ENCODE data around the gene DACH1.
"Not testable (repeated sequence)": the region's sequence is repeated elsewhere in the genome, so short reads cannot be mapped to it uniquely, and the experiment has no call there.

The DACH1 gene

DNA sequence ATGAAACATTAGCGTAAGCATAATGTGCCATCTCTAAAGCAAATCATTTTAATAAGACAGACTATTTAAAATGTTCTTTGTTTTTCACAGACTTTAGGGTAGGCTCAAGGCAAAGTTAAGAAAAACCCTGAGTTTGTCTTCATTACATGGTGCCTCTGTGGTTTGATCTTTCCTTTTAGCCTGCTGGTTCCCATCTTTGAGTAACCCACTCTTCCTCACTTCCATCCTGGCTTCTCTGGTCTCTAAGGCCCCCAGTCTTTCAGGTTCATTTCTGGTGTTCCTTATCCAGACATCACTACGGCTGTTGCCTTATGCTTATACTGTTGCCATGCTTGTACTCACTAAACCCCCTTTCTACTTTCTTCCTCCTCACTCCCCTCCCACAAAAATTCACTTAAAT is 38.4 kb downstream of the DACH1 start:
- DNase-seq (ENCODE audit: low read depth): no peak

DNA sequence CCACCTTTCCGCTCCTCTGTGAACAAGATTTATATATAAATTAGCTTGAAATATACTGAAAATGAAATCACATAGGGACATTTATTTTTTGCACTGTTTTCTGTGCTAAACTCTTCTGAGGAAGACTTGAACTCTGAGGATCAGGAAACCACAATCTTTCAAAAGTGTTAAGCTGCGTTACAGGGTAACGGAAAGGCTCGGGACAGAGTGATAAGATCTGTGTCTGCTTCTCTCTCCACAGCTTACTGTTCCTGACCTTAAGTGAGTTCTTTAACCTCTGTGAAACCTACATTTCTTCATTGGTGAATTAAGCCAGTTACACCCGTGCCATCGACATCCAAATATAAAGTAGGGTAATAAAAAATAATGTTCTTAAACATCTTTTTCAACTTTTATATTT is 38.9 kb downstream of the DACH1 start:
- no peak for DNase-seq (ENCODE audit: low read depth)

DNA sequence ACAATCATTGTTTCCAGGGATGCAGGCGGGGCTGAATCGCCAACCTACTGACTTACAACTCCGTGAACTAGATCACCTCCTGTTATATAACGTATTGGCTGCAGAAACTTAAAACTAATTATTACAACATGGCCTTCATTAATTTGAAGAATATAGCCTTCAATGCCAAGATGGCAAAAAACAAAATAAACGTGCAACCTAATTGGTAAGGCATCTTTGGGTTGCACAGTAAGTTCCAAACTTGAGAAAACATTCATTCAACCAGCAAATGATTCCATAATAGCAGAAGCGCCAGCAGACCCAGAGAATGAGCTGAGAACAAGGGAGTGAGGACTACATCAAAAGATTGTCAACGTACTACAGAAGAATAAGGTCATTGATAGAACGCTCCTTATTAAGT is 39.8 kb downstream of the DACH1 start:
- no peak for DNase-seq (ENCODE audit: low read depth)

DNA sequence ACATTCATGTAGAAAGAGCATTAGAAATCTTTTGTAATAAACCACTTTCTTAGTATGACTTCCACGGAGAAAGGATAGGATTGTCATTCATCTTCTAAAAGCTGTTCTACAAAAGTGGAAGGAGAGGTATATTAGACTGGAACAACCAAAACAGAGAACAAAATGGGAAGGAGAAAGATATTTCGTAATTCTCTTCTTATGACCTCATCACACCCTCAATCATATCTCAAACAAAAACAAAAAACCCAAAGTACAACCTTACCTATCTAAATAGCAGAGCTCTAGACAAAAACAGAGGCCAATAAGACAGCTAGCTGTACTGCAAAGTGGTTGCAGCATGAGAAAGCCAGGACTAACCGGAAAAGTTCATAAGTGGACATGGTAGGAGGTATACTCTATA is 46.3 kb downstream of the DACH1 start:
- DNase-seq (ENCODE audit: low read depth): no peak

DNA sequence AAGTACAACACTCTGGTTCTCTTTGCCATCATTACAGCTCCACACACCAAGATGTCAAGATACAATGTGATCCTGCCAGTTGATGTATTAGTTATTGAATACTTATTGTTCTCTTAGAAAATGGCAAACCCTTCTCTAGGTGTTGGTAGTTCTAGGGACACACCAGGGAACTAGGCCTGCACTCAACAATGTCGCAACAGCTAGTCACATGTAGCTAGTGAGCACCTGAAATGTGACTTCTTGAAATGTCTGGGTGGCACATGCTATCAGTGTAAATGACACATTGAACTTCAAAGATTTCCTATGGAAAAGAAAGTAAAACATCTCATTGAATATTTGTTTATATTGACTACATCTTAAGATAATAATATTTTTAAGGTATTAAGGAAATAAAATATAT is 49.7 kb downstream of the DACH1 start:
- no peak for DNase-seq (ENCODE audit: low read depth)

DNA sequence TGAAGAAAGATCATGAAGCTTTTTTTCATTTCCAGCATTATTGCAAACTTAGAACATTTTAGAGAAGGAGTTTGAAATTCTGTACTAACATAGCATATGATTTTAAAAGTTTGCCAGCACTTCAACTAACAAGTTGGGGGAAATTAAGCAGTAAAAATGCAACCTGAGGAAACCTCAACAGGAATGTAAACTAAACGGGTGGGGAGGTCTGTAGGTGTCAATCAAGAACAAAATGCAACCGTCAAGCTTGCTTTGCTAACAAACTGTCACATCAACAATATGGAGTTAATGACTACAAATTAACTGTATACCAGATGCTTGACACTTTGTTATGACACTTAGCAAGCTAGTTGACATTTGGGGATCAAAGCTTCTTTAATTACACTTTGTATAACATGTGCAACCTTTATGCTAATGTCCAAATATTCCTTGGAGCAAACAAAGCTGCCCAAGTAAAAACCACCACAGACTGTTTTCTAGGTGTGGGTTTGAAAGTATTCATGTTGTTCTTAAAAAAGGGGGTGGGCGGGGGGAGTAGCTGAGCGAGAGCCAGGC is 52.1 kb downstream of the DACH1 start:
- no peak for DNase-seq (ENCODE audit: low read depth)

DNA sequence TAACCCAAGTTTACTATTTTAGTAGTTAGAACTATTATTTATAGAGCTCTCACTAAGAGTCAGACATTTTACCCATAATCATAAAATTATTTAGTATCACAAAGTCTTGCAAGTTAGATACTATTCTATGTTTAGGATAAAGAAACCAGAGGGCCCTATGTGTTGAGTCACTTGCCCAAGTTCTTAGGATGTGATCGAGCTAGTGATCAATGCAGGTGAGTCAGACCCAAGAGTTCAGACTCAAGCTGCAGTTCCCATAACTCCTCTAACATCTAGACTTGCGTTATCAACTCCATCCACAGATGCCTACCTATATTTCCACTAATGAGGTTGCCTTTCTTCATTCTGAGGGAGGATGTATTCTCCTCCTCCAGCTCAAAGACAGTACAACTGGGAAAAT is 53.8 kb downstream of the DACH1 start:
- DNase-seq (ENCODE audit: low read depth): no peak

DNA sequence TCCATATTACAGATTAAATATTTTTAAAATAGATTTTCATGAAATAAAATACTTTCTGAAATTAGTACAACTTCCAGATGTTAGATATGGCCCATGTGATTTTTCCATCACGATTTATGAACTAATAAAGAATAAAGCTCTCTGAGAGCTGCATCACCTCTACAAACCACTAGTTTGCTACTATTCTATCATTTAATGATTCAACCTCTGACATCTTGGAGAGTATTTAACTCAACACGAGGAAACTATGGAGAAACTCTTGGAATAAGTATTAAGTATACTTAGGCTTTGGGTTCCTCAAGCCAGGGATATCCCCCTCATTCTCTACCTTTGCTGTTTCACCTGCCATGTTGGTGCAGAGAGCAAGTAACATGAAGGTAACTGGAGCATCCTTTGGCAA is 55.7 kb downstream of the DACH1 start:
- no peak for DNase-seq (ENCODE audit: low read depth)

DNA sequence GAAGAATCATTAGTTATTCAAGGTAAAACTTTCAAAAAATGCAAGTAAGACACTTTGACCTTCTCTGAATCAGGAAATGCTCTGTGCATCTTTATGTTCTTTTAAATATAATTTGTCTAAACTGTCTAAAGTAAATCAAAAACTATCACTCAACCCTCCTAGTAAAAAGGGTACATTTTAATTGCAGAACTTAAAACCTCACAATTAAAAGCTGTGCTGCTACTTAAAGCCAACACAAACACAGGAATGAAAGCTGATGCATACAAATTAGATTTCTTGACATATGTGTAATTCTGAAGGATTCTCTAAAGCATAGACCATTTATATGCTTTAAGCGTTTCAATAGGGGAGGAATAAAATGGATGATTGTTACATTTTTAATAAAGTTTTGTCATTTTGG is 58.3 kb downstream of the DACH1 start:
- DNase-seq (ENCODE audit: low read depth): no peak

DNA sequence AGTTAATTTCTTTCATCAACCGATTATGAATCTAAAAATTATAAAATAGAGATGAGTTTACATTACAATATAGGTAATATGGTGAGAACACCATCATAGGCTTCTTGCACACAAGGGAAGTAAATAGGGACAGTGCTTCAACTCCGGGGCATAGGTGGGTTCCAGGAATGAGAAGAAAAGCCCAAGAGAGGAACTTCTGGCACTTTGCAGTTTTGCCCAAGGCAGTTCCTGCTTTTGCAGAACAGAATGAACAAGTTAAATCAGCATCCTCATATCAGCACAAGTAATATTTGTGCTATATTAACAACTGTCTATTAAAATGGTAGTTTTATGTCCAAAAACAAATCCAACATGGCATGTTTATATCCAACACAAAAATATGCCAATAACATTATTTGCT is 60.1 kb downstream of the DACH1 start:
- DNase-seq (ENCODE audit: low read depth): no peak

DNA sequence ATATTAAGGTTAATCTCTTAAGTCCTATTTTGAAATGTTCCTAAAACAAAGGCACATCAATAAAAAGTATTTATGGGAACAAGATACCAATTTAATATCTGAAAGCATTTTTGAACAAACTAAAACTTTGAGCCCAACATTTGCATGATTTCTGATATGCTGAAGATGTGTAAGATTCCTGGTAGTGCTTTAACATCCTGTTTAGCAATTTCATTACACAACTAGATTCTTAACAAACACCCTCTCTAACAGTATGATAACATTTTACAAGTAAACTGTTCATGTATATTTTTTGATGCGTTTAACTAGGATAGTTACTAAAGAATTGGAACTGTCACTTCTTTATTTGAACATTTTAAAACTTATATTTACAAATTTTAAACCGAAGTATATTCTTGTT is 63.9 kb downstream of the DACH1 start:
- DNase-seq (ENCODE audit: low read depth): no peak

DNA sequence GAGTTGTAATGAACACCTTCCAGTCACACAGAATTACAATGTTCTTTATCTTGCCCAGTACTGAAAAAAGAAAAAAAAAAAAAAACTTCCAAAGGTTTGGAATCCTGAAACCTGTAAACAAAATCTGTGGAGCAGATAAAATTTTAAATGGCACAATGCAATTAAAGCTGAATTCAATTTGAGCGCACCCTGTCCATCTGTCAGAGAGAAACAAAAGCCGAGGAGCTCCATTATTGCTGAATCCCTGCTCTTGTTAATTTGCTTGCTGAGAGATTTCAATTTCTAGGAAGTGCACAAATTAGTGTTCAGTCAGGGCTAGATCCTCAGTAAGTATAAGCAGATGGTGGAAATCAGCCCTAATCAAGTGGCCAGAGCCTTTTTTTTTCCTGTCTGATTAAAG is 65.2 kb downstream of the DACH1 start:
- DNase-seq (ENCODE audit: low read depth): no peak

DNA sequence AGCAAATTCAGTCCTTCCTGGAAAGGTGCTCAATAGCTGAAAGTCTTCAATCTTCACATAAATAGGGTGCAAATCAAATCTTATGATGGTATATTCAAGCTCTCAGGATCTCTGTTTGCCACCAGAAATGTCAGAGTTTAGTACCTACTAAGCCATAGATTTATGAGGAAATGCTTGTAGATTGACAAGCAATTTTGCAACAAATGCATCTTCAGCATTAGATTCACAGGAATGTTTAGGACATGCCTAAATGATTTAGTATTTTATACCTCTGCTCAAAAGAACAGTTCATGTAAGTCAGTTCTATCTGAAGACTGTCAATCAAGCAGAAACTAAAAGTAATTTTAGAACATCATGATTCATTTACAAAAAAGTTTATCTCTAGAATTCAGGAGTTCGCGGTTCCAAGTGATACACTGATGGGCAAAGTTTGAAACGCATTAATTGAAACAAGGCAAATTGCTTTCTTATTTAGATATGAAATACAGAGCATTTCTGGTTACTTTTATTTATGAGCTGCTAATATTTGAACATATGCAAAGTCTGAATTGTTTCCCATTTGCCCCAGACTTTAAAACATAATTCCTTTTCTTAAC is 65.7 kb downstream of the DACH1 start:
- DNase-seq (ENCODE audit: low read depth): no peak

DNA sequence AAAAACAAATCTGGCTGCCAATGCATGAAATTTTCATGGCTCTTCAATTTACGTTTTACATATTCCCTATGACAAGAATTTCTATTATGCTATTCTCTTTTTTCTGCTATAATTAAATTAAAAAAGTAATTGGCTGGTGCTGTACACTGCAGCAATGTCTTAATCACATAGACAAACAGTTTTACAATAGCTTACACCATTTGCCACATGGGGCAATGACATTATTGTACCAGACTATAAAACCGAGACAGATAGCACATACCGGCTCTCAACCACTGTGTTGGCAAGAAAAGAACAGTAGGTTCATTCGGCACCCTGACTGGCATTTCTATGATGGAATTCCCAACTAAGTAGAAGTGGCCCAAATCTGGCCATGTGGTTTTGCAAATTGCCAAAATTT is 67.7 kb downstream of the DACH1 start:
- DNase-seq (ENCODE audit: low read depth): no peak

DNA sequence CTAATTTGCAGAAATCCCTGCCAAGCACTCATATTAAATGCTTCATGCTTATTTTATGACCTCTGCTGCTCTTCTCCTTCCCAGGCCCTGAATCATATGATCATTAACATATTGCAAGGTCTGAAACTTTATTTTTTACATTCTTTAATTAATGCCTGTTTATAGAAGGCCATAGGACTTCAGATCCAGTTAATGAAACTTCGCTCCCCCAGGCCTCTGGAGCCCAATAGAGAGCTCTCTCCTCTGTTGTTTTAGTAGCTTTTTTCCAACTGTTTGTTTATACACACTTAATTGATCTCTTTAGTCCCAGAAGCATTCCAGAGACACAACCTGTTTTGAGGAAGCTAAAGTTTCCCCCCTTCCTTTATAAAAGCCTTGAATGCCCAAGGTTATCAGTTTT is 68.3 kb downstream of the DACH1 start:
- DNase-seq (ENCODE audit: low read depth): no peak

DNA sequence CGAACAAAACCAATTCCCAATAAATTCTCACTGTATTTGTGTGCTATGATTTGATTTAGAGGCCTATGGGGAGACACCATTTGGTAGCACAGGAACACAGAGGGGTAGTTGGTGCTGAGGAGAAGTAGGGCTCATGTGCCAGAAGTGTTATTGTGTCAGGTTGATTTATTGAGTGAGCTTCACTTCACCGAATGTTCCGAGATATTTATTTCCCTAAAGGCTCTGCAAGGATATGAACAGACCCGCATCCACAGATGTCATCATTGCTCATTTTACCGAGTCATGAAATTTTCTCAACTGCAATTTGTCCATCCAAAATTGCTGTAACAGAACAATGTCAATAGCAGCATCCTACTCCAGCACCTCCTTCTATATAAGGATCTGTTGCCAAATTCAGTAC is 69.5 kb downstream of the DACH1 start:
- no peak for DNase-seq (ENCODE audit: low read depth)

DNA sequence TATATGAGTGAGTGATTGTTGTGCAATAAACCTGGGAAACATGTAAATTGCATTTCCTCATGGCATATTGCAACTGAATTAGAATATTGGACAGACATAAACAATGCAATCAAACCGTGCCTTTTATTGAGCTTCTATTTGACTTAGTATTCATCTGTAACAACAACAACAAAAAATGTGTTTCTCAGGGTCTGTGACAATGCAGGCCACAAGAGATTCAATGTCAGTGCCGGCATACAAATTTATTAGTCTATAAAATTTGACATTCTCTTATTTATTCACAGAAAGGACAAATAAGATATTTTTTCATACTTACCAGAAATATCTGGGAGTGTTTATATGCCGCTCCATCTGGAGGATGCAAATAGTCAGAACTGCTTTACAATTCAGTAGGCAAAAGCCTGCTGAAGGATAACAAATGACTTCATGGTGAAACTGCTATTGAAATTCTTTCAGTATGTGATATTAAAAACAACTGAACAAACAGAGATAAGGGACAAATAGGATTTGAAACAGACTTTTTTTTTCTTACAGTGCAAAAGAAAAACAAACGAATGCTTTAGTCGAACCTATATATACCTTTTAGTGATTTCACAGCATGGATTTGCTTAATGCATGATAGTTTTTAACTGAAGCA is 77.2 kb downstream of the DACH1 start:
- no peak for DNase-seq (ENCODE audit: low read depth)

DNA sequence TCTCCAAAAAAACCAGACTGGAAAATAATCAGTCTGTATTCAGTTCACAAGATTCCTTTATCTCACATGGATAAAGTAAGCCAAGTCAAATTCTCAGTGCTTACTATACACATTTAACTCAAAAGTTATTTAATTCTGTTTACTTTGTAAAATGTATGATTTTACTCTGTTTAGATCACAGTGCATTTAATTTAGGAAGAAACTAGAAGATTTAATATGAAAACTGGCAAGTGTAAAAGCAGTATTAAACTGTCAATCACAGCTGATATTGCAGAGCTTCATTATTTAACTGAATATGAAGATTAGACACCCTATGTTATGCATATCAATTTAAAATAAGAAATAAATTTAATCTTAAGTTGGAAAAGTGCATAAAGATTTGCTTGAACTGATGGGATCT is 78.0 kb downstream of the DACH1 start:
- DNase-seq (ENCODE audit: low read depth): no peak

DNA sequence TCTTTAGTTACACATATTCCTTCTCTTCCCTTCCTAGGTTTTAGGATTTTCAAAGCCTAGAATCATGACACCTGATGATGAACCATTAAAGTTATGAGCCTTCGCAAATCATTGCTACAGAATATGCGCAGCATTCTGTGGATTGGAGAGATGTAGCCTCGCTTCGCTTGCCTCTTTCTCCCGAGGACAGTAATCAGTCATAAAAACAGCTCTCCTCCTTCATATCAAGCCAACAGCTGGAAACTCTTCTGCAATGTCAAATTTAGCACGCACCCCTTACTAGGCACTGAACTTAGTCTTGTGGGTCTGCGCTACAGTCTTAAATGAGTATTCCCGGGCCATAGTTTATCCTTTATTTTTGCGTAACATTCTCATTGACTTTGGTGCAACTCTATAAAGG is 79.6 kb downstream of the DACH1 start:
- DNase-seq (ENCODE audit: low read depth): no peak

DNA sequence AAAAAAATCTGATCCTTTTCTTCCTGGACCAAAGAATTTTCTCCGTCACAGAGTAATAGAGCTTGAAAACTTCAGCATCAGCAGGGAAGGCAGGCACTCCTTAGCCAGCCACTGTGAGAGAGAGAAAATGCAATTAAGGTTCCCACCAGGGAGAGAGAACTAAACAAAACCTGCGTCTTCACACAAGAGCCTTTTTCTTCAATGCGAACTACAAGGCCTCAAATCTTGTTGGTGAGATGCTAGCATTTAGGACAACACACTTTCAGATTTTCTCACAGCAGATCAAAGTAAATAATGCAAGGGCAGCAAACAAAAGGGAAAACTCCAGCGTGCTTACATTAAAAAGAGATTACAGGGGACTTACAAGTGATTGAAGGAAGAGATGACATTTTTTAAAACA is 80.1 kb downstream of the DACH1 start:
- DNase-seq (ENCODE audit: low read depth): no peak

DNA sequence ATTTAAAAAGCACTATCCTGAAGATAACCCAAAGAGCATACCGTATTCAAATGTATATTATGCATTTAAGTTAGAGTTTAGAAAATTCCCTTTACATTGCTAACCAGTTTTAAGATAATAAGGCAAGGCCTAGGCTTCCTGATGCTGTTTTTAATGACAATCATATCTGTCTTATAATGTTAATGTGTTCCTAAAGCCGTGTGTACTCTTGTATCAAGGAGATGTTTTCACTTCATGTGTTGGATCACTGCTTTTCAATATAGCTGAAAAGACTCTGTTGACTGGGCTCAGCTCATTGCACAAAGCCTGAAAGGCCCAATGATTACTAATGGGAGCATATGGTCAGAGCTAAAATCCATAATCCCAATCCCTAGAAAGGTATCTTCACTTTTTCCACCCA is 81.6 kb downstream of the DACH1 start:
- no peak for DNase-seq (ENCODE audit: low read depth)

DNA sequence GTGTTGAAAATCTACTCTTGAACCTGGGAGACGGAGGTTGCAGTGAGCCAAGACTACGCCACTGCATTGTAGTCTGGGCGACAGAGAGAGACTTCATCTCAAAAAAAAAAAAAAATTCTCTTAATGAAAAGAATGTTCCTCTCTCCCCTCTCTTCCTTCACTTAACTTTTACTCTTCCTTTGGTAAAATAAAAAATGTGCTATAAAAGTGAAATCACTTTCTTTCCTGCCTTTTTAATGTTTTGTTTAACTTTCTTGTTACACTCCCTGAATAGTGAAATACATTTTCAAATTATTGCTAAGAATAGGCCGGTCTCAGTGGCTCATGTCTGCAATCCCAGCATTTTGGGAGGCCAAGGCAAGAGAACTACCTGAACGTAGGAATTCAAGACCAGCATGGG is 86.5 kb downstream of the DACH1 start:
- no peak for DNase-seq (ENCODE audit: low read depth)

DNA sequence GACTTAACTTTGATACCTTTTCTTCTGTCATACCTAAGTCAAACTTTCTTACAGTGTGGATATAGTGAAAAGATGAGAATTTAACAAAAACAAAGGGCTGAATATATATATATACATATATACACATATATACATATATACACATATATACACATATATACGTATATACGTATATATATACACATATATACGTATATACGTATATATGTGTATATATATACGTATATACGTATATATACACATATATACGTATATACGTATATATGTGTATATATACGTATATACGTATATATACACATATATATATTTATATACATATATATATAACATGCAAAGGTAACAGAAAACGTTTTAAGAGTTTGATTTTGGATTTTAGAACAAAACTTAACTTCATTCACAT is 88.0 kb downstream of the DACH1 start:
- DNase-seq (ENCODE audit: low read depth): not testable (repeated sequence)

DNA sequence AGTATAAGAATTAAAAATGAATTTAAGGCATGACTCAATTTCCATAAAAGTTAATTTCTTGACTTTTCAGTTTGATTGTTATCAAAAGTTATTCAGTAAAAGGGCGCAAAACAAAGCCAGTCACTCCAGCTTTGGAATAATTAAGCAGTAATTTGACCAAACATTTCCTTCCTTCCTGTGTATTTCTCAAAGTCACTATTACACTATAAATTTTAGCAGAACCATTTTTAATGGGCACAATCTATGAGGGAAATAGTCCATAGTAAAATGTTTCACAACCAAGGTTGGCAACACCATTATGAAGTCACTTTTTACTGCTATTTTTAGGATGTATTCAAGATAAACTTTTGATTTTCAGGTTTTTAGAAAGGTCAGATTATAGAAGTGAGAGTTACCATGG is 91.0 kb downstream of the DACH1 start:
- DNase-seq (ENCODE audit: low read depth): no peak
